ENCODE data around the gene B4GALT4.

GRCh38 chr3:119195911-119196310 lies 44.8 kb downstream of the B4GALT4 start:
- TF ChIP-seq, protein P1, sequence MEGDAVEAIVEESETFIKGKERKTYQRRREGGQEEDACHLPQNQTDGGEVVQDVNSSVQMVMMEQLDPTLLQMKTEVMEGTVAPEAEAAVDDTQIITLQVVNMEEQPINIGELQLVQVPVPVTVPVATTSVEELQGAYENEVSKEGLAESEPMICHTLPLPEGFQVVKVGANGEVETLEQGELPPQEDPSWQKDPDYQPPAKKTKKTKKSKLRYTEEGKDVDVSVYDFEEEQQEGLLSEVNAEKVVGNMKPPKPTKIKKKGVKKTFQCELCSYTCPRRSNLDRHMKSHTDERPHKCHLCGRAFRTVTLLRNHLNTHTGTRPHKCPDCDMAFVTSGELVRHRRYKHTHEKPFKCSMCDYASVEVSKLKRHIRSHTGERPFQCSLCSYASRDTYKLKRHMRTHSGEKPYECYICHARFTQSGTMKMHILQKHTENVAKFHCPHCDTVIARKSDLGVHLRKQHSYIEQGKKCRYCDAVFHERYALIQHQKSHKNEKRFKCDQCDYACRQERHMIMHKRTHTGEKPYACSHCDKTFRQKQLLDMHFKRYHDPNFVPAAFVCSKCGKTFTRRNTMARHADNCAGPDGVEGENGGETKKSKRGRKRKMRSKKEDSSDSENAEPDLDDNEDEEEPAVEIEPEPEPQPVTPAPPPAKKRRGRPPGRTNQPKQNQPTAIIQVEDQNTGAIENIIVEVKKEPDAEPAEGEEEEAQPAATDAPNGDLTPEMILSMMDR (conservative IDR thresholded peaks at IDR 0.05 in 1 of 2, IDR thresholded peaks at IDR 0.05 in 1 of 2; ENCODE audit: extremely low read depth in 1 of 2, insufficient read depth in 1 of 2, low read depth in 1 of 2, low read length in 2 of 2): no peak
- no peak for TF ChIP-seq EZH2 (IDR thresholded peaks at IDR 0.05; ENCODE audit: borderline replicate concordance, low read length)
